HepG2 (cell line): ENCODE data around the gene RNU1-2. TPM values are rescaled to one million over a fixed set of nuclear protein-coding genes. Genes with fewer than 3 reads are reported as not detected.
A peak's percentile ranks its signal among the peaks of the same experiment; 100 is the strongest.

ENCODE experiments used
- AFF4 ChIP-seq: sonication (generic); formaldehyde crosslinking; IDR thresholded peaks from 2 replicates; pipeline ENCODE4 v1.4.0; 2020; ENCODE audit warnings: missing genetic modification reagents
- ARID2 ChIP-seq: sonication (generic); formaldehyde crosslinking; IDR thresholded peaks from 2 replicates; pipeline ENCODE4 v1.8.1; 2022; ENCODE audit warnings: mild to moderate bottlenecking, missing genetic modification reagents, borderline replicate concordance
- ATF1 ChIP-seq: IDR thresholded peaks from 2 replicates; pipeline ENCODE4 v1.6.1; 2016; ENCODE audit warnings: mild to moderate bottlenecking, control low read depth
- CCAR2 ChIP-seq: fragments of 200-400 bp; formaldehyde crosslinking; optimal IDR thresholded peaks from 2 replicates; pipeline ENCODE3; 2018; ENCODE audit warnings: low read depth, mild to moderate bottlenecking, low read length, moderate library complexity
- CEBPB ChIP-seq: IDR thresholded peaks from 2 replicates; pipeline ENCODE4 v1.6.1; 2011; ENCODE audit warnings: low read depth, low read length, improper control_type of control experiment, borderline replicate concordance
- DMAP1 ChIP-seq: IDR thresholded peaks from 2 replicates; pipeline ENCODE4 v1.6.1; 2016
- FOXP1 ChIP-seq, 2 experiments: fragments of 450-650 bp in 1 of 2; IDR thresholded peaks; 2 replicates each; pipeline ENCODE4 v1.6.1; 2017 to 2018; ENCODE audit warnings: antibody characterized with exemption in 1 of 2
- MAFF ChIP-seq: IDR thresholded peaks from 2 replicates; pipeline ENCODE4 v1.6.1; 2011; ENCODE audit warnings: low read depth, low read length, improper control_type of control experiment
- MIXL1 ChIP-seq: IDR thresholded peaks from 2 replicates; pipeline ENCODE4 v1.6.1; 2016
- NCOA2 ChIP-seq: sonication (generic); formaldehyde crosslinking; IDR thresholded peaks from 2 replicates; pipeline ENCODE4 v1.8.0; 2022; ENCODE audit warnings: inconsistent platforms
- POGZ ChIP-seq: sonication (generic); formaldehyde crosslinking; IDR thresholded peaks from 2 replicates; pipeline ENCODE4 v1.4.0; 2020; ENCODE audit warnings: mild to moderate bottlenecking, missing genetic modification reagents
- SMARCE1 ChIP-seq: fragments of 450-650 bp; IDR thresholded peaks from 2 replicates; pipeline ENCODE4 v1.6.1; 2017; ENCODE audit warnings: borderline replicate concordance
- YEATS2 ChIP-seq: sonication (generic); formaldehyde crosslinking; IDR thresholded peaks from 2 replicates; pipeline ENCODE4 v1.4.0; 2020; ENCODE audit warnings: missing genetic modification reagents, borderline replicate concordance
- ZKSCAN8 ChIP-seq: IDR thresholded peaks from 2 replicates; pipeline ENCODE4 v1.6.1; 2016; ENCODE audit warnings: borderline replicate concordance, missing genetic modification reagents, missing compliant biosample characterization
- ZNF160 ChIP-seq: sonication (generic); formaldehyde crosslinking; IDR thresholded peaks from 2 replicates; pipeline ENCODE4 v1.8.0; 2022; ENCODE audit warnings: mild to moderate bottlenecking, inconsistent platforms, missing genetic modification reagents
- ZNF432 ChIP-seq: sonication (generic); formaldehyde crosslinking; IDR thresholded peaks from 2 replicates; pipeline ENCODE4 v1.5.0; 2020; ENCODE audit warnings: missing genetic modification reagents, mild to moderate bottlenecking, borderline replicate concordance
- ZNF510 ChIP-seq: sonication (generic); formaldehyde crosslinking; IDR thresholded peaks from 2 replicates; pipeline ENCODE4 v1.4.0; 2020; ENCODE audit warnings: low read depth, mild to moderate bottlenecking, missing genetic modification reagents
- ZNF567 ChIP-seq: sonication (generic); formaldehyde crosslinking; IDR thresholded peaks from 2 replicates; pipeline ENCODE4 v1.8.1; 2023; ENCODE audit warnings: mild to moderate bottlenecking, missing genetic modification reagents, borderline replicate concordance
- ZSCAN12 ChIP-seq: sonication (generic); formaldehyde crosslinking; IDR thresholded peaks from 2 replicates; pipeline ENCODE4 v1.9.0; 2021; ENCODE audit warnings: mild to moderate bottlenecking, missing genetic modification reagents
- polyA plus RNA-seq, 8 experiments: library from polyadenylated mRNA; depleted of rRNA in 3 of 8; stranded (reverse) in 7 of 8; unstranded in 1 of 8; fragments of >200 nt; fragmentation: Illumina TruSeq in 4 of 8; extraction: Trizol in 4 of 8; gene quantifications; 2 replicates each; pipeline versions ENCODE4 v1.2.1 to v1.2.3, GENCODE V29; 2011 to 2016; ENCODE audit warnings: low read depth in 4 of 8, missing spikeins in 1 of 8, mixed read lengths in 1 of 8; ENCODE audit not compliant: insufficient read depth in 1 of 8
- total RNA-seq, 5 experiments: library from RNA; depleted of rRNA; stranded (reverse); fragments of >200 nt; fragmentation: Illumina TruSeq; extraction: Trizol; gene quantifications; 2 replicates each; pipeline ENCODE4 v1.2.3, GENCODE V29; 2016; ENCODE audit warnings: low read depth in 1 of 5
- TF ChIP-seq, protein P1 (sequence below): sonication (generic); formaldehyde crosslinking; IDR thresholded peaks from 2 replicates; pipeline ENCODE4; 2020; ENCODE audit warnings: missing genetic modification reagents, mild to moderate bottlenecking, borderline replicate concordance
- TF ChIP-seq, protein P2 (sequence below): sonication (generic); formaldehyde crosslinking; IDR thresholded peaks from 2 replicates; pipeline ENCODE4 v1.5.1; 2020; ENCODE audit warnings: missing genetic modification reagents, mild to moderate bottlenecking, borderline replicate concordance
- TF ChIP-seq, protein P3 (sequence below): sonication (generic); formaldehyde crosslinking; IDR thresholded peaks from 2 replicates; pipeline ENCODE4 v1.4.0; 2020; ENCODE audit warnings: mild to moderate bottlenecking, missing genetic modification reagents

Gene RNU1-2
- total and polyA plus RNA-seq, 2 of the 13 experiments (the other 11 are each of a cell fraction or from before 2014, with no cell fraction given), result under 0.01 to 11,018 TPM

DNA sequence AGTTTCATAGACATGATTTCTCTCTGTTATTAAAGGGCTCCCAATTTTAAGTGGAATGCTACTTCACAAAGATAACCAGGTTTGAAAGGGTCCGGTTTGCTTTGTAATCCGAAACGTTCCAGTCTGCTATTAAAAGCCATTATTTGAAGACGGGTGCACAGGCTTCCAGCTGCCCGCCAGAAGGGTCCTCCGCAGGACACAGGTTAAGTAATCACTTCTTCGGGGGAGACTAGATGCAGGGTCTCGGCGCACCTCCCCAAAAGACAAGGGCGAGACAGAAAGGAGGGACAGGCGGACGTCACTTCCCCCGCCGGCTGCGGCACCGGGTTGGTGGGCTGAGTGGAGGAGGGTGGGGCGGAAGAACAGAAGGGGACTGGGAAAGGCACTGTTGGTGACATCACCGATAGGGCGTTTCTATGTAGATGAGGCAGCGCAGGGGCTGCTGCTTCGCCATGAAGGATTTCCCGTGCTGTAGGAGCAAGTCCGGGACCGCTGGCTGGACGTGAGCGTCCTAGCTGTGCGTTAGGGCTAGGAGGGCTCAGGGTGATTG is 8.9 kb downstream of the RNU1-2 start (continued):
- TF ChIP-seq ZNF432 (CRISPR knock-in tag) (no peak), POGZ (CRISPR knock-in tag) (peak; percentile 62), CEBPB (0 out of 2 replicates have a peak, but pooled peaks have one; percentile 3), ARID2 (CRISPR knock-in tag) (no peak), DMAP1 (CRISPR knock-in tag) (0 out of 2 replicates have a peak, but pooled peaks have one; percentile 2), ZKSCAN8 (CRISPR knock-in tag) (no peak), FOXP1 (IDR thresholded peaks at IDR 0.05) (no peak), FOXP1 (CRISPR knock-in tag; IDR thresholded peaks at IDR 0.05) (no peak), ATF1 (CRISPR knock-in tag) (peak; percentile 89), ZNF567 (no peak), MAFF (no peak), CCAR2 (no peak), MIXL1 (CRISPR knock-in tag) (no peak), AFF4 (CRISPR knock-in tag) (no peak), YEATS2 (CRISPR knock-in tag) (peak; percentile 13; the same call in 1 of the 2 replicates), ZNF160 (CRISPR knock-in tag) (no peak), ZSCAN12 (no peak), ZNF510 (0 out of 2 replicates have a peak, but pooled peaks have one; percentile 8), NCOA2 (CRISPR knock-in tag) (no peak), SMARCE1 (no peak)
- TF ChIP-seq, protein P1, sequence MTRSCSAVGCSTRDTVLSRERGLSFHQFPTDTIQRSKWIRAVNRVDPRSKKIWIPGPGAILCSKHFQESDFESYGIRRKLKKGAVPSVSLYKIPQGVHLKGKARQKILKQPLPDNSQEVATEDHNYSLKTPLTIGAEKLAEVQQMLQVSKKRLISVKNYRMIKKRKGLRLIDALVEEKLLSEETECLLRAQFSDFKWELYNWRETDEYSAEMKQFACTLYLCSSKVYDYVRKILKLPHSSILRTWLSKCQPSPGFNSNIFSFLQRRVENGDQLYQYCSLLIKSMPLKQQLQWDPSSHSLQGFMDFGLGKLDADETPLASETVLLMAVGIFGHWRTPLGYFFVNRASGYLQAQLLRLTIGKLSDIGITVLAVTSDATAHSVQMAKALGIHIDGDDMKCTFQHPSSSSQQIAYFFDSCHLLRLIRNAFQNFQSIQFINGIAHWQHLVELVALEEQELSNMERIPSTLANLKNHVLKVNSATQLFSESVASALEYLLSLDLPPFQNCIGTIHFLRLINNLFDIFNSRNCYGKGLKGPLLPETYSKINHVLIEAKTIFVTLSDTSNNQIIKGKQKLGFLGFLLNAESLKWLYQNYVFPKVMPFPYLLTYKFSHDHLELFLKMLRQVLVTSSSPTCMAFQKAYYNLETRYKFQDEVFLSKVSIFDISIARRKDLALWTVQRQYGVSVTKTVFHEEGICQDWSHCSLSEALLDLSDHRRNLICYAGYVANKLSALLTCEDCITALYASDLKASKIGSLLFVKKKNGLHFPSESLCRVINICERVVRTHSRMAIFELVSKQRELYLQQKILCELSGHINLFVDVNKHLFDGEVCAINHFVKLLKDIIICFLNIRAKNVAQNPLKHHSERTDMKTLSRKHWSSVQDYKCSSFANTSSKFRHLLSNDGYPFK (CRISPR knock-in tag), result peak; percentile 18; the same call in 1 of the 2 replicates
- TF ChIP-seq, protein P2, sequence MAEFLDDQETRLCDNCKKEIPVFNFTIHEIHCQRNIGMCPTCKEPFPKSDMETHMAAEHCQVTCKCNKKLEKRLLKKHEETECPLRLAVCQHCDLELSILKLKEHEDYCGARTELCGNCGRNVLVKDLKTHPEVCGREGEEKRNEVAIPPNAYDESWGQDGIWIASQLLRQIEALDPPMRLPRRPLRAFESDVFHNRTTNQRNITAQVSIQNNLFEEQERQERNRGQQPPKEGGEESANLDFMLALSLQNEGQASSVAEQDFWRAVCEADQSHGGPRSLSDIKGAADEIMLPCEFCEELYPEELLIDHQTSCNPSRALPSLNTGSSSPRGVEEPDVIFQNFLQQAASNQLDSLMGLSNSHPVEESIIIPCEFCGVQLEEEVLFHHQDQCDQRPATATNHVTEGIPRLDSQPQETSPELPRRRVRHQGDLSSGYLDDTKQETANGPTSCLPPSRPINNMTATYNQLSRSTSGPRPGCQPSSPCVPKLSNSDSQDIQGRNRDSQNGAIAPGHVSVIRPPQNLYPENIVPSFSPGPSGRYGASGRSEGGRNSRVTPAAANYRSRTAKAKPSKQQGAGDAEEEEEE, result no peak
- TF ChIP-seq, protein P3, sequence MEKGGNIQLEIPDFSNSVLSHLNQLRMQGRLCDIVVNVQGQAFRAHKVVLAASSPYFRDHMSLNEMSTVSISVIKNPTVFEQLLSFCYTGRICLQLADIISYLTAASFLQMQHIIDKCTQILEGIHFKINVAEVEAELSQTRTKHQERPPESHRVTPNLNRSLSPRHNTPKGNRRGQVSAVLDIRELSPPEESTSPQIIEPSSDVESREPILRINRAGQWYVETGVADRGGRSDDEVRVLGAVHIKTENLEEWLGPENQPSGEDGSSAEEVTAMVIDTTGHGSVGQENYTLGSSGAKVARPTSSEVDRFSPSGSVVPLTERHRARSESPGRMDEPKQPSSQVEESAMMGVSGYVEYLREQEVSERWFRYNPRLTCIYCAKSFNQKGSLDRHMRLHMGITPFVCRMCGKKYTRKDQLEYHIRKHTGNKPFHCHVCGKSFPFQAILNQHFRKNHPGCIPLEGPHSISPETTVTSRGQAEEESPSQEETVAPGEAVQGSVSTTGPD (CRISPR knock-in tag), result no peak
